H1 (cell line): Measurements from ENCODE around the gene FKBP5. TPM values are rescaled to one million over a fixed set of nuclear protein-coding genes. Genes with fewer than 3 reads are reported as not detected.
"Not testable (repeated sequence)": the region's sequence is repeated elsewhere in the genome, so short reads cannot be mapped to it uniquely, and the experiment has no call there.

Experiments used
- CTCF ChIA-PET: fragments of 300-600 bp; sonication (Branson Sonifier 250); formaldehyde crosslinking; loops from one replicate; lab custom pipeline; 2021; ENCODE audit not compliant: partially characterized antibody; lab: Charles Lee
- POLR2A ChIA-PET: fragments of 300-600 bp; sonication (Branson Sonifier 250); formaldehyde crosslinking; loops from one replicate; lab custom pipeline; 2021; ENCODE audit warnings: inconsistent platforms; ENCODE audit not compliant: partially characterized antibody; lab: Charles Lee
- DNase-seq, 2 experiments: peaks; one replicate each; pipeline versions ENCODE4 v3.0.0 to v3.0.0-alpha.2; 2010 to 2022; ENCODE audit warnings: low spot score in 2 of 2, low read depth in 1 of 2, mixed read lengths in 1 of 2
- FAIRE-seq: peaks from 2 replicates; lab custom pipeline; 2011; peaks lifted over from hg19 to GRCh38; lab: Jason Lieb, UNC
- H2AFZ ChIP-seq: 2 replicates; pipeline ENCODE4 v1.8.1; 2012; ENCODE audit warnings: low read length, inconsistent platforms
- H2AK5ac ChIP-seq: 2 replicates; pipeline ENCODE4 v1.6.1; 2013; ENCODE audit warnings: low read depth, low read length
- H2BK120ac ChIP-seq: replicated peaks from 2 replicates; pipeline ENCODE3; 2013; ENCODE audit warnings: low read depth, low read length, inconsistent platforms
- H2BK12ac ChIP-seq: 2 replicates; pipeline ENCODE4 v1.6.1; 2013; ENCODE audit warnings: low read depth, low read length
- H2BK15ac ChIP-seq: 2 replicates; pipeline ENCODE4 v1.6.1; 2013; ENCODE audit warnings: low read length
- H2BK20ac ChIP-seq: 2 replicates; pipeline ENCODE4 v1.6.1; 2013; ENCODE audit warnings: low read length
- H2BK5ac ChIP-seq: 2 replicates; pipeline ENCODE4 v1.6.1; 2013; ENCODE audit warnings: low read depth, low read length
- H3K14ac ChIP-seq: 2 replicates; pipeline ENCODE4 v1.6.1; 2013; ENCODE audit warnings: inconsistent platforms; ENCODE audit not compliant: insufficient read length
- H3K18ac ChIP-seq: 2 replicates; pipeline ENCODE4 v1.6.1; 2013; ENCODE audit warnings: low read length; ENCODE audit errors: extremely low read depth
- H3K23ac ChIP-seq: 2 replicates; pipeline ENCODE4 v1.6.1; 2013; ENCODE audit warnings: inconsistent platforms; ENCODE audit not compliant: insufficient read length
- H3K23me2 ChIP-seq: 2 replicates; pipeline ENCODE4 v1.6.1; 2013; ENCODE audit warnings: low read depth, low read length
- H3K27ac ChIP-seq: 2 replicates; pipeline ENCODE4 v1.6.1; 2011; ENCODE audit warnings: low read depth, low read length, inconsistent platforms
- H3K27me3 ChIP-seq, 4 experiments: replicated peaks in 1 of 4; 1 replicate in 1 of 4; 2 replicates in 3 of 4; pipeline versions ENCODE4 v1.6.1 to v1.8.1; 2011 to 2013; ENCODE audit warnings: low read length in 3 of 4, mild to moderate bottlenecking in 3 of 4, inconsistent platforms in 2 of 4, mixed read lengths in 2 of 4, moderate library complexity in 1 of 4; ENCODE audit not compliant: control insufficient read depth in 3 of 4, insufficient read depth in 3 of 4; ENCODE audit errors: extremely low read depth in 1 of 4
- H3K36me3 ChIP-seq, 4 experiments: 2 replicates each; pipeline versions ENCODE4 v1.6.1 to v1.8.1; 2011 to 2013; ENCODE audit warnings: mild to moderate bottlenecking in 4 of 4, low read length in 3 of 4, moderate library complexity in 2 of 4, control low read depth in 1 of 4, inconsistent platforms in 1 of 4; ENCODE audit not compliant: insufficient read depth in 4 of 4, control insufficient read depth in 2 of 4
- H3K4ac ChIP-seq: replicated peaks from 2 replicates; pipeline ENCODE3; 2013; ENCODE audit warnings: low read length, low read depth, mixed read lengths, inconsistent platforms; ENCODE audit not compliant: insufficient read length
- H3K4me1 ChIP-seq, 4 experiments: replicated peaks in 1 of 4; 1 replicate in 1 of 4; 2 replicates in 3 of 4; pipeline versions ENCODE4 v1.6.1 to v1.8.1; 2011 to 2013; ENCODE audit warnings: low read length in 3 of 4, inconsistent platforms in 2 of 4, mixed read lengths in 1 of 4; ENCODE audit not compliant: insufficient read depth in 4 of 4, control insufficient read depth in 3 of 4
- H3K4me2 ChIP-seq, 2 experiments: 2 replicates each; pipeline versions ENCODE4 v1.6.1 to v1.8.1; 2011 to 2013; ENCODE audit warnings: low read depth in 2 of 2, low read length in 2 of 2, control low read depth in 1 of 2, inconsistent platforms in 1 of 2, mild to moderate bottlenecking in 1 of 2; ENCODE audit not compliant: insufficient read depth in 1 of 2
- H3K4me3 ChIP-seq, 4 experiments: fragments of 200-600, 300-600 bp in 1 of 4; sonication (generic), shearing (Covaris generic), sonication (Bioruptor Twin) in 1 of 4; 2 replicates each; pipeline versions ENCODE4 v1.5.1 to v1.8.1; 2011 to 2016; ENCODE audit warnings: low read length in 4 of 4, low read depth in 3 of 4, control low read depth in 2 of 4, inconsistent platforms in 2 of 4, mild to moderate bottlenecking in 2 of 4, mixed read lengths in 1 of 4, moderate library complexity in 1 of 4; ENCODE audit not compliant: insufficient read depth in 2 of 4; ENCODE audit errors: extremely low read depth in 1 of 4
- H3K56ac ChIP-seq: replicated peaks from 2 replicates; pipeline ENCODE3; 2013; ENCODE audit warnings: low read depth, mild to moderate bottlenecking, mixed read lengths, low read length, inconsistent platforms; ENCODE audit not compliant: insufficient read length
- H3K79me1 ChIP-seq: 2 replicates; pipeline ENCODE4 v1.6.1; 2013; ENCODE audit warnings: low read depth, low read length, control low read depth
- H3K79me2 ChIP-seq, 2 experiments: 2 replicates each; pipeline versions ENCODE4 v1.6.1 to v1.8.1; 2012 to 2013; ENCODE audit warnings: low read length in 2 of 2, mild to moderate bottlenecking in 2 of 2, inconsistent platforms in 1 of 2; ENCODE audit not compliant: insufficient read depth in 2 of 2, control insufficient read depth in 1 of 2
- H3K9ac ChIP-seq, 4 experiments: replicated peaks in 1 of 4; 1 replicate in 1 of 4; 2 replicates in 3 of 4; pipeline versions ENCODE4 v1.6.1 to v1.8.1; 2011 to 2013; ENCODE audit warnings: low read depth in 3 of 4, low read length in 3 of 4, control low read depth in 2 of 4, mild to moderate bottlenecking in 2 of 4, moderate library complexity in 2 of 4, inconsistent platforms in 1 of 4; ENCODE audit errors: extremely low read depth in 1 of 4
- H3K9me3 ChIP-seq, 2 experiments: 2 replicates each; pipeline versions ENCODE4 v1.6.1 to v1.8.1; 2012 to 2013; ENCODE audit warnings: mild to moderate bottlenecking in 2 of 2, moderate library complexity in 2 of 2, control low read depth in 1 of 2, inconsistent platforms in 1 of 2, low read depth in 1 of 2, low read length in 1 of 2, mixed read lengths in 1 of 2; ENCODE audit not compliant: insufficient read depth in 2 of 2
- H4K20me1 ChIP-seq, 2 experiments: replicated peaks in 1 of 2; 2 replicates each; pipeline versions ENCODE3 to v1.8.1; 2011 to 2013; ENCODE audit warnings: inconsistent platforms in 2 of 2, low read length in 2 of 2, mild to moderate bottlenecking in 1 of 2; ENCODE audit not compliant: insufficient read depth in 2 of 2, control insufficient read depth in 1 of 2
- H4K5ac ChIP-seq: 2 replicates; pipeline ENCODE4 v1.6.1; 2013; ENCODE audit warnings: low read length, low read depth, mixed read lengths, inconsistent platforms; ENCODE audit not compliant: insufficient read length
- H4K8ac ChIP-seq: 2 replicates; pipeline ENCODE4 v1.8.0; 2013; ENCODE audit warnings: mild to moderate bottlenecking, moderate library complexity, low read length, inconsistent platforms; ENCODE audit not compliant: insufficient read depth; ENCODE audit errors: extremely low read depth
- H4K91ac ChIP-seq: replicated peaks from 2 replicates; pipeline ENCODE3; 2013; ENCODE audit warnings: low read length, mixed read lengths, inconsistent platforms; ENCODE audit not compliant: insufficient read length
- WGBS, 2 experiments: shearing (Covaris generic) in 1 of 2; methylation state at CpG; one replicate each; pipeline versions ENCODE4 v1.1.6 to v1.1.7; 2013 to 2015; ENCODE audit warnings: low lambda C conversion rate in 2 of 2, mixed read lengths in 2 of 2, inconsistent platforms in 1 of 2, low coverage in 1 of 2, missing lambda C conversion rate in 1 of 2; ENCODE audit not compliant: insufficient replicate concordance in 2 of 2, insufficient coverage in 1 of 2, insufficient read length in 1 of 2; ENCODE audit errors: extremely low coverage in 1 of 2, missing lambda C conversion rate in 1 of 2; 5-methylcytosine and 5-hydroxymethylcytosine counted together
- polyA plus RNA-seq, 7 experiments: library from polyadenylated mRNA; depleted of rRNA in 3 of 7; stranded (reverse) in 5 of 7; unstranded in 2 of 7; fragments of >200 nt in 5 of 7; fragments of 200-250 nt in 2 of 7; gene quantifications; 1 replicate in 5 of 7; 2 replicates in 1 of 7; 4 replicates in 1 of 7; pipeline versions ENCODE4 v1.2.1 to v1.2.3, GENCODE V29; 2011 to 2013; ENCODE audit warnings: missing spikeins in 2 of 7, mixed read lengths in 2 of 7
- total RNA-seq: library from RNA; stranded (reverse); fragmentation: NEBNext Ultra II Directional; extraction: Animal tissue kit (Norgen Biotek cat#: 25700); gene quantifications from 2 replicates; pipeline ENCODE4 v1.2.1, GENCODE V29; 2021

FKBP5 gene
- total and polyA plus RNA-seq, 2 of the 8 experiments (the other 6 are each of a cell fraction or from before 2014, with no cell fraction given) = 14.3 to 40.4 TPM

- FAIRE-seq, H2BK20ac ChIP-seq, H3K14ac ChIP-seq, H3K9ac ChIP-seq, H4K91ac ChIP-seq, H3K36me3 ChIP-seq, H2AFZ ChIP-seq, H4K5ac ChIP-seq, H3K56ac ChIP-seq, H4K20me1 ChIP-seq, H2BK120ac ChIP-seq, H3K9me3 ChIP-seq, POLR2A ChIA-PET, H3K4ac ChIP-seq, H2BK5ac ChIP-seq, H3K18ac ChIP-seq, H3K4me2 ChIP-seq, H3K27ac ChIP-seq, H3K23ac ChIP-seq, DNase-seq, H2AK5ac ChIP-seq, H4K8ac ChIP-seq, H3K4me3 ChIP-seq, H3K79me2 ChIP-seq, H2BK15ac ChIP-seq, H3K27me3 ChIP-seq, H3K79me1 ChIP-seq, H2BK12ac ChIP-seq, H3K23me2 ChIP-seq: not testable (repeated sequence)
- peaks cover 2 to 16% (median 7%) of the 10 kb centered on the region in 4 experiments; a peak in 5 of 7 replicates for H3K4me1 ChIP-seq
- CTCF ChIA-PET = interaction anchor here (0.6 to 1.1 kb wide), 2 partner anchors 44 to 156 kb away, joined by 3 read pairs; no protein-coding TSS in a partner anchor
- 90% methylated on average over 8 of the region's 8 CpGs; no CpG with 5 or more reads in 1 of the 2 experiments for WGBS, 2 experiments
Observed at GRCh38 chr6:35598621-35599020, 90.1 kb downstream of the FKBP5 start.
